Activated T-cell treated with anti-CD3 and anti-CD28 coated beads for 4 hours (primary cell): ENCODE data around the gene FKBP8.

ENCODE experiments used
- DNase-seq: peaks from one replicate; pipeline ENCODE4 v3.0.0-alpha.2; 2020

The FKBP8 gene

DNA sequence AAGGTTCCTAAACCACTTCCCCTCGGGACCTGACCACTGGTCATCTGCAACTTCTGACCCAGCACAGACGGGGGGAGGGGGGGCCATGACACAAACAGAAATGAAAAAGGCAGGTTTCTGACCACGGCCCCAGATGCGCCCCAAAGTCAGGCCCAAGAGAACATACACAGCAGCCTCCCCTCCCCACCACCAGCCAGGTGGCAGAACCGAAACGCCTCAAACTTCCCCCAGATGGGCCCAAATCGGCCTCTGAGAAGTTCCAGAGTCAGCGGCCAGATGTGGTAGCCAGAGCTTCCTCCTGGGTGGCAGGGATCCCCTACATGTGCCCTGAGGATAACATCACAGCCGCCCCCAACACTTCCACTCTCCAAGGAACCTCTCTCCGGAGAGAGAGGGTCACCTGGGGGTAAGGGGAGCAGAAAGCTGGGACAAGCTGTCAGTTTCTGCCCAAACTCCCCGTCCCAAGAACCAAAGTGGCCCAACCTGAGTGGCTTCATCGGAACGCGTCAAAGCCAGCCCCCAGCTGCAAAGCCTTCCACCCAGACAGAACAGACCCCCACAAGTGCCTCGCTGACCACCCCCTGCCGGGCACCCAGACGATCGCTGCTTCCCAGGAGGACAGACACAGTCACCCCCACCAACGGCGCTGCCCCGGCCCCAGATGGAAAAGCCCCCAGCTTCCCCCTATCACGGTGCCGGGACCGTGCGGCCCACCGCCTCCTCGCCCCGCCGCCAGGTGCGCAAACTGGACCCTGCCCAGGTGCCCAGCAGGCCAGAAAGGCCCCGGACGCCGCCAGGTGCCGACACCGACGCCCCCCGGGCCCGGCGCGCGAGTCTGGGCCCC, 22.3 kb downstream of the FKBP8 start:
- no peak for DNase-seq

DNA sequence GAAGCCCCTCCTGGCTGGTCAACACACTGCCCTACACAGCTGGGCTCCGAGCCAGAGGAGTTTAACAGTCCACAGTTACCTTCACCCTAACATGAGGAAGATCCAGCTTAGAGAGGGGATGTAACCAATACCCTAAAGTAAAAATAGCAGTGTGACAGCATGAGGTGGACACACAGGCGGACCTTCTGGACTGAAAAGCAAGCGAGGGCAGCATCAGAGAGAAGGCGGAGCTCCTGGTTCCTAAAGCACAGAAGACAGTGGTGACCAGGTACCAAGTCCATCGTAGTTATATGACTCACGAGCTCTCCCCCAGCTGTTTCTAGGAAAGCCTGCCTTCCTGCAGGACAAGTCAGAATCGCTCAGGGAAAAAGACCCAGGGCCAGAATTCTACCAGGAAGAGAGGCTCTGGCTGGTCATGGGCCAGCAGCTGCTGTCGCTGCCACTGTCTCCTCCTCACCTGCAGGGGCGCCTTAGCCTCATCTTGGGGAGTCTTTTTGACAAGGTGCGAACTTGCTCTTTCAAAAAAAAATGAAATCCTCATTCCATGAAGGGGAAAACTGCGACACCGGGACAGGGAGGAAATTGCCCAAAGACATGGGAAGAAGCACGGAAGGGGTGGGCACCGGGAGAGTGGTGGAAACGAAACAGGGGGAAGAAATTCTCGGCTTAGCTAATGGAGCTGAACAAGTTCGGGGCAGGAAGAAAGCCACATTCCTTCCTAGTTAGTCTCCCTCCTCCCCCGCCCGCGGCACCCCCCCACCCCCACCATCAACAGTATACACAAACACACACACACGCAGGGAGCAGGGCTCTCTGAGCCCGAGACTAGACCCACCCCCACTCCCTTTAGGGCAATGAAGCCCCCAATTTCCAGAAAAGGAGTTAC, 23.2 kb downstream of the FKBP8 start:
- no peak for DNase-seq

DNA sequence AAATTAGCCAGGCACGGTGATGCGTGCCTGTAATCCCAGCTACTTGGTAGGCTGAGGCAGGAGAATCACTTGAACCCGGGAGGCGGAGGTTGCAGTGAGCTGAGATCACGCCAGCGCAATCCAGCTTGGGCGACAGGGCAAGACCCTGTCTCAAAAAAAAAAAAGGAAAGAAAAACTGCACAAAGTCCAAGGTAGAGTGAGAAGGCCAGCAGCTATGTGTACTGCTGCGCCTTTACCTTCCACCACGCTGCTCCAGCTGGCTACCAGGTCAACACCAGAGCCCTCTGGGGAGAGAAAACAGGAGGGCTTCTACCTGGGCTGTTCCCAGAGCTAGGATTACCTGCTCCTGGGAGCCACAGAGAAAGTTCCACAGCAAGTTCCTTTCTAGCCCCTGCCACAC, 24.7 kb downstream of the FKBP8 start:
- DNase-seq = no peak

DNA sequence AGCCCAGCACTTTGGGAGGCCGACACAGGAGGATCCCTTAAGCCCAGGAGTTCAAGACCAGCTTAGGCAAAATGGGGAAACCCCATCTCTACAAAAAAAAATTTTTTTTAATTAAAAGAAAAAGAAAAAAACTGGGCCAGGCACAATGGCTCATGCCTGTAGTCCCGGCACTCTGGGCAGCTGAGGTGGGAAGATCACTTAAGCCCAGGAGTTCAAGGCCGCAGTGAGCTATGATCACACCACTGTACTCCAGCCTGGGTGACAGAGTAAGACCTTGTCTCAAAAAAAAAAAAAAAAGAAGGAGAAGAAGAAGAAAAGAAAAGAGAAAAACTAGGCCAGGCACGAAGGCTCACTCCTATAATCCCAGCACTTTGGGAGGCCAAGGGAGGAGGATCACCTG, 25.8 kb downstream of the FKBP8 start:
- DNase-seq = no peak

DNA sequence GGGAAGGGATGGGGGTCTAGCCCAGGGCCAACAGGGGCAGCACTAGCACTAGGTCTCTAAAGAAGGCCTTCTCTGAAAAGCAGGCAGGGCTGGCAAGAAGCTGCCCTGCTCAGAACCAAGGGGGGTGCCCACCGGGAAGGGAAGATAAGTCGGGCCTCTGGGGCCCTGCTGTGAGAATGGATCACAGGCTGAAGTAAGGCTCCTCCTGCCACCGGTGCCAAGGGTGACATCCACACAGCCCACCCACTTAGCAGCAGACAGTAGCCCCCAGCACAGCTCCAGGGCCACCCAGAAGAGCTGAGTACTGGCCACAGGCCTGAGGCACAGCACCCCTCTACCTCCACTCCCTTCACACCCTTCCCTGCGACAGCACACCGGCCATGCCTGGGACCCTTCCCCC, 27.4 kb downstream of the FKBP8 start:
- no peak for DNase-seq

DNA sequence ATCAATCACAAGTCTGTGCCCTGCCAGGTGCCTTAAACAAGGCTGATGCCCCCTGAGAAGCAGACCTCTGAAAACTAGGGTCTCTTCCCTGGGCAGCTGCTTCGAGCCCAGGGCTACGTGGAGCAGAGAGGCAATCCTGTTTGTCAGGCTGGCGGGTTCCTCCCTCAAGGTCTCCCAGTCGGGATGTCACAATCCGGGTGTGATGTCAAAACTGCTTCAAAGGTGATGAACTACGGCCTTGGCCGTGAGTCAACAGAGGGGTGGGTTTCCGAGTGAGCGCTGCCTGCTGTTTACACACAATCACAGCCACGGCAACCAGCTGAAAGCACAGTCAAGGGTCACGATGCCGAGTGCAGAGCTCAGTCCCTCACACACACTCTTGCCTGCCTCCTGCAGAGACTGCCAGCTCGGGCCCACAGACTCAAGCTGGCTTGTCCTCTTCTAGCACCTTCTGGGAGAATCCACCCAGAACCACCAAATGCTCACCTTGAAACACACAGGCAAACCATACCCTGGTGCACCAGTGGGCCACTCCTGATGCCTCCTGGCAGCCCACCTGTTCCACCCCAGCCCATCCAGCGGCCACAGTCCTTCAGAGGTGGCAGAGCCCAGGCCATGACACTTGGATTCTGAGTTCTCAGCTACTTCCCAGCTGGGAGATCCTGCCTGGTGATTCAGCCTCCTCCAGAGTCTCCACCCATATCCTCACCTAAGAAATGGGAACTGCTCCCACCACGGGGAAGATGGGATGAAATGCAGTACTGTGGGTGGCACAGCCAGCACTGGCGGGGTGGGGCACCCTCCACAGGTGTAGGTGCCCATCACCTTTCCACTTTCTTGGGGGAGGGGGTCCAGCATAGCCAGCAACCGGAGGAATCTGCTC, 28.3 kb downstream of the FKBP8 start:
- DNase-seq = no peak

DNA sequence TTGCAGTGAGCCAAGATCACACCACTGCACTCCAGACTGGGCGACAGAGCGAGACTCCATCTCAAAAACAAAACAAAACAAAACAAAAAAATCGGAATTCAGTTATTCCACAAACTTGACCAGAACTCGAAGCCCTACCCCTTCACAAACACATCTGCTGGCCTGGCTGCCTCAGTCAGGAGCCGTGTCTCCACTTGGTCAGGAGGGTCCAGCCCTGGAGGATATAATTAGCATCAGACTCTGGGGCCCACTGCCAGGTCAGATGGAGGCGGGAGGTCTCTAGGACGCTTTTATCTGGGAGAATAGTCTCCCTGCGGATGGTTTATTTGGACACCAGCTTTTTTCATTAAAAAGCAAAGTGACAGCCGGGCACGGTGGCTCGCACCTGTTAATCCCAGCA, 29.5 kb downstream of the FKBP8 start:
- DNase-seq = no peak

DNA sequence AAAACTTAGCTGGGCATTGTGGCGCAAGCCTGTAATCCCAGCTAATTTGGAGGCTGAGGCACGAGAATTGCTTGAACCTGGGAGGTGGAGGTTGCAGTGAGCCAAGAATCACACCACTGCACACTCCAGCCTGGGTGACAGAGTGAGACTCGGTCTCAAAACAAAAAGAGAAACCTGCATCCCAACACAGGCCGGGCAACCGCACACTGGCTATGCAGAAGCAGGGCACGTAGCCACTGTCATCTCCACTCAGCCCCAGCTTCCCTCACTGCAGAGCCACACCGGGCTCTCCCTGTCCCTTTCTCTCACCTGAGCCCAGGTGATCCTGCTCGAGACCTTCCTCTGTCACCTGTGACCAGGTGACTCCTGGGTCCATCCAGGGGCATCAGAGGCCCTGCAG, 33.2 kb downstream of the FKBP8 start:
- DNase-seq = no peak

DNA sequence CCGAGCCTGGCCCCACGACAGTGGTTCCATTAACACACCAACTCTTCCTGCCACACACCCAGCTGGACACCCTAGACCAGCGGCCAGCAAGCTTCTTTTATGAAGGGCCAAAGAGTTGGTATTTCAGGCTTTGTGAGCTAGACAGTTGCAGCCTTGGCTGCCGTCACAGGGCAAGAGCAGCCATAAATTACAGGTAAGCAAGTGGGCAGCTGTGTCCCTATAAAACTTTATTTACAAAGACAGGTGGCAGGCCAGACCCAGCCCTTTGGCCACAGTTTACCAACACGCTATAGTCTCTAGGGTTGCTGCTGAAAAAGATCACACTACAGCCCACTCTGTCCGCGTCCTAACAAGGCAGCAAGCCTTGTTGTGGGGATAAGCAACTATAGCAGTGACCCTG, 34.8 kb downstream of the FKBP8 start:
- no peak for DNase-seq

DNA sequence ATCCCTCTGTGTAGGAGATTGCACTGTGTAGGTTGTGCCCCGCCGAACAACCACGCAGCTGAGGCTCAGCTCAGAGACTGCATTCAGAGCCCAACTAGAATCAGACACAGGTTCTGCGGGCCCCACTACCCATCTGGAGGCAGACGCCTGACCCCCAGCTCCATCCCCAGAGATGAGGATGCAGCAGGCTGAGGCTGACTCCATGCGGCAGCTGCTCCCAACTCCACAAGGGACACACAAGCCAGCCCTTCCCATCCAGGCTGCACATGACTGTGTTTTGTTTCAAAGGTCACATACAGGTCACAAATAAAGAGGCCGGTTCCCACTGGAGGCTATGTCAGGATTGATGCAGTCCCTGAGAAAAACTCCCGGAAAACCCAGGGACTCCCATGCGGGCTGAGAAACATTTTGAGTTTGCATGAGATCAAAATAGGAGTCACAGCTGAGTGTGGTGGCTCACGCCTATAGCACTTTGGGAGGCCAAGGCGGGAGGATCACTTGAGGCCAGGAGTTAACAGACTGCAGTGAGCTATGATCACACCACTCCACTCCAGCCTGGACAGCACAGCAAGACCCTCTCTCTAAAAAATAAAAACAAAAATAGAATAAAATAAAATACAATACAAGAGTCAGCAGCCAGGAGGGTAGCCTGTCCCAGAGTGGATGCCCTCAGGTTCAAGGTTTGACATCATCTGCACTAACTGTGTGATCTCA, 35.5 kb downstream of the FKBP8 start:
- no peak for DNase-seq

DNA sequence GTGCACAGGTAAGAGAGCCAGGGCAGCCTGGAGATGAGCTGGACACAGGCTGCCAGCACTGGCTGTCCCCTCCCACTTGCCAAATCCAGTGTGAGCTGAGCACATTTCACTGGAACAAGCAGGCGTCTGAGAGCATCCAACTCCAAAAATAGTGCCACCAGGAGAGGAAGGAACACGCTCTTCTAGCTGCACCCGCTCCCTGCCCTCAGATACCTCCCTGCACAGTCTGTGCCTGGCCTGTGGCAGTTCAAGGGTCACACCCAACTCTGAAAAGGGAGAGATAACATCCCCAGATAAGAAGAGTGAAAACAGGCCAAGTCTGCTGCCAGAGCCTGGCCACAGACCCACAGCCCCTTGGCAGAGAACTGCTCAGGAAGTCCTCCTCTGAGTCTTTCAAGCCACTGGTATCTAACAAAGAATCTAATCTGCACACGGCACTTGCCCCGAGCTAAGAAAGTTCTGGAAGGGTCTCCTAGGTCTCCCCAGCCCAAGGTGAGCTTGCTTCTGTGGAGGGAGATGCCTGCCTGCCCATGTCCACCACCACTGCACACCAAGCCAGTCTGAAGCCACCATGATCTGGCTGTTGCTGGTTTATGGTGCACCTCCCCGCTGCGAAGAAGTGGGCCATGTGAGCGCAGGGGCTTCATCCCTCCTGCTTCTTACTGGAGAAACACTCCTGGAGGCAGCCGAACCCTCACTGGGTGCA, 36.2 kb downstream of the FKBP8 start:
- DNase-seq = no peak

DNA sequence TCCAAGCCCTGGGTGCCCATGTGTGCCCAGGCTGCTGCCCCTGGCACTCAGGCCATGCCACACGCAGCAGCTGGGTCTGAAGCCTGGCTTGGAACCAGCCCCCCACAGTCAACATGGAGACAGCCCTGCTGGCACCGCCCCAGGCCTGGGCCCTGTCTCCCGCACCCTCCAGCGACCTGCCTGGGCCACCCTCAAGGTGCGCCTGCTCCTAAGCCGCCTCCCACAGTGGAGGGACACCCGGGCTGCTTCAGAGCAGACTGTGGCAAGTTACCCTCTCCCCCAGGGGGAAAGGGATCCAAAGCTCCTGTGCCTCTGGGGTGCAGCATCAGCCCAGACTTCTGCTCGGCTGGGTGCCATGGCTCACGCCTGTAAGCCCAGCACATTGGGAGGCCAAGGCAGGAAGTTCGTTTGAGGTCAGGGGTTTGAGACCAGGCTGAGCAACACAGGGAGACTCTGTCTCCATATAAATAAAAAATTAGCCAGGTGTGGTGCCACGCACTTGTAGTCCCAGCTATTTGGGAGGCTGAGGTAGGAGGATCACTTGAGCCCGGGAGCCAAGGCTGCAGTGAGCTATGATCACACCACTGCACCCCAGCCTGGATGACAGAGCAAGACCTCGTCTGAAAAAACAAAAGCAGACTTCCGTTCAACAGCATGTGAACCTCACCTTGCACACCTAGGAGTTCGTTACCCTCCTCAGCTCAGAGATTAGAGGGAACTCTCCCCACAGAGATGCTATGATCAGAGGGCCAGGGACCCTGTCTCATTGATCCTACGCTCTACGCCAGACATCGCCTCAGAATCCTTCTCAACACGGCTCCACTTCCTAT, 37.1 kb downstream of the FKBP8 start:
- no peak for DNase-seq

DNA sequence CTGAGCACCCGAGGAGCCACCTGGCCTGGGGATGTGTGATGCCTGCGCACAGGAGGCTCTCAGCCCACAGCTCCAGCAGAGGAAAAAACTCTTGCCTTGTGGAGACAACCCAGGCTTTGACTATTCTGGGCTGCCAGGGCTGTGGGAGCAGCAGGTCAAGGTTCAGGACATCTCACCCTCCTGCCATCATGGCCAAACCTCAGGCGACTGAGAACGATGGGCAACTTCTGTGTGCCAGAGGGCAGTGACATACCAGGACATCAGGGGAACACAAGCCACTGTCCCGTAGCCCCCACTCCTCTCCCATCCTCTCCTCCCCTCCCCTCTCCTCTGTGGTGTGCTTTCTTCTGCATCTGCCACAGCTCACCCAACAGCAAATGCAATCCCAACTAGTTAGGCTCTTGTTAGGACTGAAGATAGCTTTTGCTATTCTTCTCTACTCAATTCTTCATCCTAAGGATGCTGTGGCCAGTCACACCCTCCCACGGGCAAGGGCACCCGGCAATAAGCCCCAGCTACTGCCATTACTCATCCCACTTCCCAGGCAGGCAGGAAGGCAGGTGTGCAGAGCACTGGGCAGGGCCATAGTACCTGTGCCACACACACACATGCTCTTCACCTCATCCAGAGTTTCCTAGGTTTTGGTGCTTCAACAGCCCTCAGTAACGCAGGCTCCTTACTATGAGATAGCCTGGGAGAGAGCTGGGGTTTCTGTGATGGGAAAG, 38.3 kb downstream of the FKBP8 start:
- no peak for DNase-seq

DNA sequence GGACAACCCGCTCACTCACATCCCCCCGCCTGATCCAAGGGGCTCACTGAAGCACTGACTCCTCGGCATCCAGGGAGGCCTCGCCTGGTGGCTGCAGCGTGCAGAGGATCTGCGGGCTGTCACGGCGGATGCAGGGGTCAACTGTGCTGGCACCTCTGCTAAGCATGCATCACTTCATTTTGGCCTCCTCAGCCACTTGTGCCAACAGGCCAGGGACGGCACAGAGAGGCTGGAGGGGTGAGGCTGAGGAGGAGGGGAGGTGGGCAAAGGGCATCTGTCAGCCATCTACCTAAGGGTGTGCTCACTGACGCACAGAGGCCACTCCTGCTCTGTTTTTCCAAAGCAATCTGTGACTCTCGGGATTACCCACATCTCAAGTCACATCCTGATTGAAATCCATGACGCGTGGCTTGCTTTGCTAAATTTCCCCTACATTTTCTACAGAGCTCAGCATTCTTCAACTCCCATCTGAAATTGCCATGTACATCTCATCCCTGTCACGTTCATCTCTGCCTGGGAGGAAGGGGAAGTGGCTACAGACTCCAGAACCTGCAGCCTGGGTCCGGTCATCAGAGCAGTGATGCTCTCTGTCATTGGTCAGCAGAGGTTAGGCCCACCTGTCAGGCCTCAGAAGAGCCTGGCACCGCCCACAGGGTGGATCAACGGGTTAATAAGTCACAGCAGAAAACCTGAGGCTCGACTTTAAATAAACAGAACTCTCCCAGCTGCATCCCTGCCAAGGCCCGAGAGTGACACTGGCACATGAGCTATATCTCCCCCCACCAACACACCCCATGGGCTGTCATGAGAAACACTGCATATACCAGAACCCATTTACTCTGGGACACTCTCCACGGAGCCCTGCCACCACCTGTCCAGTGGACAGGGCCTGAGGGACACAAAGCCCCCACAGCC, 39.1 kb downstream of the FKBP8 start:
- no peak for DNase-seq

DNA sequence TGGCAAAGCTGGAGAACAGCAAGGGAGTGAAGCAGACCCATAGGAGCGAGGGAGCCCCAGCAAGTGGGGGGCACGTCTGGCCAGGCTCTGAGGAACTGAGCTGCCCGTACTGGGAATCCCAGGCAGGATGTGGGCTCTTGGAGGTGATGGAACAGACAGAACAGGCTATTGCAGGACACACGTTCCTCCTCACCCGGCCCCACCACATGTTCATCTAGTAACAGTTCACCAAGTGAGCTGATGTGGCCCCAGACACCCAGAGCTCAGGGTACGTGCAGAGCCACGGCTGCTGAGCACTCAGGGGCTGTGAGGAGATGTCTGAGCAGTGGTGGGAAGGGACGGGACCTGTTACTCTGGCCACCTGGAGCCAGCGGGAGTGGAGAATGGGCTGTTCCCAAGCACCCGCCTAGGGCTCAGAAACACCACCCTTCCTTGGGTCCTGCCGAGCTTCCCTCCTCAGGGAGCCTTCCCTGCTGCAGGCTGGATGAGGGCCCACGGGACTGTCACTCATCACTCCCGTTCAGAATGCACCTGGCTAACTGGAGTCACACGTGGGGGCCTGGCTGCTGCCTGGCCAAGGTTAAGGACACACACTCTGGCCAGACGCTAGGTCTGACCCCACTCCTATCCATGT, 39.9 kb downstream of the FKBP8 start:
- DNase-seq = no peak

DNA sequence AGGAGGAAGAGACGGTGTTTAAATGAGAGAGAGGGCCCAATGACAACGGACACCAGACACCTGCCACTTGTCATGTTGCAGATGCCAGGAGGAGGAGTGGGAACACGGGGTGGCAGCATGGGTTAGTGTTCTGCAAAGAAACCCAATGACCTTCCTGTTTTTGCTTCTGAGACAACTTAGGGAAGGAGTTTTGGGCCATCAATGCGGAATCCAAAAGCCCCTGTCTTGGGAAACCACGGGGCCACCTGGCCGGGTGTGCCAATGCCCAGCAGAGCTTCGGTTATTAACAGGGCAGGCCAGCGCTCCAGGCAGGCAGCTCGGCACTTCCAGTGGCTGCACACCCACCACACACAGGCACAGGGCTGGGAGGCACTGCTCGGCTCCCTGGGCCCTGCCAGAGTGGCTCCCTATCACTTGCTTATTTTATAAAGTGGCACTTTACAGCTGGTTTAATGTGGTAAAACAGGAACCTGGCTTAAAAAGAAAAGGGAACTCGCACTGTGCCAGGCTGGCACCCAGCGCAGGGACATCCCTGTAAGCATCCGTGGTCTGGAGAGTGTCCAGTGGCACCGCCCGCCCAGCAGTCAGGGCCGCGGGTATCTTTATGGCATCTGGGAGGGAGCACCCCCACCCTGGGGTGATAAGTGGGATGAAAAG, 40.6 kb downstream of the FKBP8 start:
- DNase-seq = no peak

DNA sequence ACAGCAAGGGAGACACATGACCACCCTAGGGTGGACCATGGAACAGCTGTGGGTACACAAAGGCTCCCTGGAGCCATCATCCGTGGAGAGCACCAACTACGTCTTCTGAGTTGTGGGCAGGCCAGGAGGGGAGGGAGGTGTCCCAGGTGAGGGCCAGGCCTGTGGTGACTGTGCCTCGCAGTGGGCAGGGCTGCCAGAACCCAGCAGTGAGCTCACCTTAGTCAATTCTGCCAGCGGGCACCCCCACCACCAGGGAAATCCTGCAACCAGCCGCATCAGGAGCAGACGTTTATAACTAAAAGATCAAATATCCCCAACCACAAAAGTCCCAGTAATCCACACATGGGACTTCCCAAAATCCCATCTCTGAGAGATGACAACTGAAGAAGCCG, 41.1 kb downstream of the FKBP8 start:
- no peak for DNase-seq

DNA sequence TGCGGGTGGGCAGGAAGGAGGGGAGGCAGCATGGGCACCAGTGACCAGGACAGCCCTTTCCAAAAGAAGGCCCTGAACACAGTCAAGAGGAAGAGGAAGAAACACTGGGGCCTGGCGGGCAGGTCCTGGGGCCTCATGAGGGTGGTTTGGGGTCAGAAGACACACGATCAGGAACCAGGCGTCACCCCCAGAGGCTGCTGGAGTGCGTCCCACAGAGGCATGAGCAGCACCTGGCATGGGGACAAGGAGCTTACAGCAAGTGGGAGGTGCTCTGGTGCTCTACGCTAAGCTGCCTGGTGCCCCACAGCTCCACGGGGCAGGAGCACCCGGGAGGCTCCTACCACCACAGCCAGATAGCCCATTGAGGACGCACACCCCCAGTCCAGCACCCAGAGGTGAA, 41.5 kb downstream of the FKBP8 start:
- no peak for DNase-seq
